GM19372 (cell line): Measurements from ENCODE around the gene ARVCF.
"Not testable (repeated sequence)": the region's sequence is repeated elsewhere in the genome, so short reads cannot be mapped to it uniquely, and the experiment has no call there.

Experiments
- ATAC-seq: cut with Tn5 transposase; IDR thresholded peaks from one replicate; pipeline ENCODE4 v1.9.1; 2021; ENCODE audit warnings: mild to moderate bottlenecking, low read depth, moderate library complexity; ENCODE audit not compliant: unreplicated experiment

Gene ARVCF

DNA sequence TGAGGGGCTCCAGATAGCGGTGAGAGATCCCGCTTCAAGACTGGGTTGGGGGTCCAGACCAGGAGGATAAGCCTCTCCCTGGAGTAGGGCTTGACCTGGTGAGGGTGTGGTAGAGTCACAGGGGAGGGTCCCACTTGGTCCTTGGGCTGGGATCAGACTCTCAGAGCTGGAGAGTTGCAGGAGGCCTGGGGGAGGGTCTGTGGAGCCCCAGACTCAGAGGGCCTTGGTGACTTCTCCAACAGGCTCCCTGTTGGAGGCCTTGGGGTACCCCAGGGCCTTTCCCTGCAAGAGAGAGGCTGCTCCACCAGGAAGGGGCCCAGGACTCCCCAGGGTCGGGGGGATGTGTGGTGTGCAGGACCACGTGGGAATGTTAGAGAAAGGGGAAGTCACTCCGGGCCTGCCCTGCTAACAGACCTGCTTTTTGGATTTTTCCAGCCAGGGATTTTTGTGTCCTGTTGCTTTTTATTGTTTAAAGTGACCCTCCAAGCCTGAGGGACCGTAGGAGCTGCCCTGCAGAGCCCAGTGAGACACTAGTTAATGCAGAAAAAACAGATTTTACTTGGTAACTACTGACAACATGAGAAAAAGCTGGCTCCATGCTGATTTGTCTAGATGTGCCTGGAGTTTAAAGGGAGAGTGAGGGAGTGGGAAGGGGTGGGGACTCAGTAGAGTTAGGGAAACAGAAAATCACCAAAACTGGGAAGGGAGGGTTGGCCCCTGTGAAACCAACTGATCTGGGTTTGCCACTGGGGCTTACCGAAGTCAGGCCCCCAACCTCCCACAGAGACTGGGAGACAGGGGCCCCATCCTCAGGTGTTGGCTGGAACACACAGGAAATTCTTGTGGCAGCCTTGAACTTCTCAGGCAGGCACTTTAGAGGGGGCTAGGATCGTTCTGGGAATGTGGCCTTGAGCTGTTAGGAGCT is 74.2 kb downstream of the ARVCF start:
- ATAC-seq: no peak

DNA sequence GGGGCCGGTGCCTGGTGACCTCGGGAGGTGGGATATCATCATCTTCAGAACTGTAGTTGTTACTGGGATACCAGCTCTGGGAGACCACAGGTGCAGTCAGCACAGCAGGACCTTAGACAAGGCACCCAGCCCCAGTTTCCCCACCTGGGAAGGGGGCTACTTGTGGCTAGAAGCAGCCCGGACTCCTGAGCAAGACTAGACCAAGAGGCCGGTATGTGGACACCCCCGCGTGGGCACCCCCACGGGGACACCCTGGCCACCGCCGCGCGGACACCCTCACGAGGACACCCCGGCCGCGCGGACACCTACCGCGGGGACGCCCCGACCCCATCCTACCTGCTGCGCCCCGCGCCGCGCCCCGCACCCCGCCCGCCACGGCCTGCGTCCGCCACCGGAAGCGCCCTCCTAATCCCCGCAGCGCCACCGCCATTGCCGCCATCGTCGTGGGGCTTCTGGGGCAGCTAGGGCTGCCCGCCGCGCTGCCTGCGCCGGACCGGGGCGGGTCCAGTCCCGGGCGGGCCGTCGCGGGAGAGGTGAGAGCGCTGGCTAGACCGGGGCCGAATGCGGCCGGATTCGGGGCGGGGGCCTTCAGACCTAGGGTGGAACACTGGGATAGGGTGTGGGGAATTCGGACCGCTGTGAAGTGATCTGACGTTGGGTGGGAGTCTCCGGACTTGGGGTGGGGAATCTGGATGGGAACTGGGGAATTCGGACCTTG is 75.1 kb downstream of the ARVCF start, which contains the start of the genes COMT and TXNRD2:
COMT (plus strand) TSS at position 408 of the 718 bp plus-strand sequence. CDS start 20,755 bp downstream, outside the sequence.
TXNRD2 (minus strand) TSS at position 454 of the 718 bp plus-strand sequence; CDS start at position 439, 15 bp downstream.
- ATAC-seq: no peak

DNA sequence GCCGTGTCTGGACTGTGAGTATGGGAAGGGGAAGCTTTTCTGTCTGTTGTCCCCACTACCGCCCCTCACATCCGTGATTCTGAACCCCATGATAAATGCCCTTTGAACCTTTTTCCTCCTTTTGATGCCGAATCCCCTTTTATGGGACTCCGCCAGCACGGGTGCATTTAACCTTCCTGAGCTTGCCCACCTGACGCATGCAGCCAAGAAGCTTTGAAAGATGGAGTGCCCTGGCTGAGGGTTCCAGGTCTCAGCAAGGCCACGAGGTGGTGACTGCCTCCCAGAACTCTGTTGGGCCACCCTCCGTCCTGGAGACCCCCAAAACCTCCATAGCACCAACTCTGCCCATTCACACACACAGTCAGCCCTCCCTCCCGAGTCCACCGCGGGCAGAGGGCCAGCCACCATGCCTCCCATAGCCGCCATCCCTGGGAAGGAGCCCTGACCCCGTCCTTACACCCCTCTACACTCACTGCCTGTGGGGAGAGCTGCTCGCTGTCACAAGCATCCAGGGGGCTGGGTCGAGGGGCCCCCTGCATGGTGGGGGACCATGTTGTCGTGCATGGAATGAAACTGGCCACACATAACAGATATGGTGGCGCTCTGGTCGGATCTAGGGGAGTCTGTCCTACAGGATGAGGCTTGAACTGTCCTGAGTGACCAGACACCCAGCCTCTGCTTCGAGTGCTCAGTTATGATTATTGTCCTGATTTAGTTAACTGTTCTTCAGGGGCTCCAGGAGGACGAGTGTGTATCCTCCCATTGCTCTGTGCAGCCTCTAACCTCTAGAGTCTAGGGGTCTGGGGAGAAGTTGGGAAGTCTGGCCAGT is 75.9 kb downstream of the ARVCF start:
- ATAC-seq: no peak

DNA sequence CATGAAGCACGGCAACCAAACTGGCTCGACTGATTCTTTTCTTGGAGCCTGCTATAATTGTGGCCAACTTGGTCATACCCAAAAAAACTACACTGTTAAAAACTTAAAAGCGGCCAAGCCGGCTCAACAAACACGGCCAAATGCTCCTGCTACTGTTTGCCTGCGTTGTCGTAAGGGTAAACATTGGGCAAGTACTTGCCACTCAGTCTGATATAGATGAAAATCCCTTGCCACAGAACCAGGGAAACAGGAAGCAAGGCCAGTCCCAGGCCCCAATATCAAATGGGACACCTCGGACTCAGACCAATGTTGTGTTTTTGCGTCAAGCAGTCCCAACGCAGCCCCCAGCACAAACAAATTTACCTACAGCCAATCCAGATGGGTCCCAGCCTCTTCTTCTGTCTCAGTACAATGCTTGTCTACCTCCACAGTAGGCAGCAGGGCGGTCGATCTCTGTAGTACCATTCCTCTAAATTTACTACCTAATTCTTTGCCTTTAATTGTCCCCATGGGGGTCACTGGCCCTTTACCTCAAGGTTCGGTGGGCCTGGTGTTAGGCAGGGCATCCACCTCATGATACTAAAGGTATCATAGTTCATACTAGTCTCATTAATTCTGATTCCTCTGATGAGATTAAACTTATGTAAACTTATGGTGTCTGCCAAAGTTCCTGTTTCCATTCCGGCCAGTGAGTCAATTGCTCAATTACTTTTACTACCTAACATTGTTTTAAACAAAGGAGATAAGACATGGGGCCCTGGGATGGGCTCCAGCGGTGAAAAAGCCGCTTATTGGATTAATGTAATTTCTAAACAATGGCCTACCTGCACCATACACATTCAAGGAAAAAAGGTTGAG is 78.8 kb downstream of the ARVCF start:
- ATAC-seq: no peak

DNA sequence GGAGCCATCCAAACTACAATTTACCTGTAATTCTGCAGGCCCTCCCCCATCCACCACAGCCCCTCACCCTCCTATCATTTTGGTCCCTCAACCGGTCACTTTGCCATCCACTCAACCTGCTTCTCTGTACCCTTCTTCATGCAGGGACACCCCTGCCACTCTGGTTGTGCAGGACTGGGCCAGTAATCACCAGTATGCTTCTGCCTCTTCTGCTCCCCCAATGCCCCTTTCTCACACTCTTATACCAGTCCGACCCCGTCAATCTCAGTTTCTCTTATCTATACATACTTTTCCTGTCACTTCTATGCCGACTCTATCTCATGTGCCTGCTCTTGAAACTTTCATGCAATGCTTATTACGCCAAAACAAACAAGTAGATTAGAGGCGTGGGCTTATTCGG is 80.1 kb downstream of the ARVCF start:
- no peak for ATAC-seq

DNA sequence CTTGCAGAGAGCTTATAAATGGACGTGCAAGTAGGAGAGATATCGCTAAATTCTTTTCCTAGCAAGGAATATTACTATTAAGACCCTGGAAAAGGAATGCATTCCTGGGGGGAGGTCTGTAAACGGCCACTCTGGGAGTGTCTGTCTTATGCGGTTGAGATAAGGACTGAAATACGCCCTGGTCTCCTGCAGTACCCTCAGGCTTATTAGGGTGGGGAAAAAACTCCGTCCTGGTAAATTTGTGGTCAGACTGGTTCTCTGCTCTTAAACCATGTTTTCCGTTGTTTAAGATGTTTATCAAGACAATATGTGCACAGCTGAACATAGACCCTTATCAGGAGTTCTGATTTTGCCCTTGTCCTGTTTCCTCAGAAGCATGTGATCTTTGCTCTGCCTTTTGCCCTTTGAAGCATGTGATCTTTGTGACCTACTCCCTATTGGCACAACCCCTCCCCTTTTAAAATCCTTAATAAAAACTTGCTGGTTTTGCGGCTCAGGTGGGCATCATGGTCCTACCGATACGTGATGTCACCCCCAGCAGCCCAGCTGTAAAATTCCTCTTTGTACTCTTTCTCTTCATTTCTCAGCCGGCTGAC is 81.4 kb downstream of the ARVCF start:
- not testable (repeated sequence) for ATAC-seq

DNA sequence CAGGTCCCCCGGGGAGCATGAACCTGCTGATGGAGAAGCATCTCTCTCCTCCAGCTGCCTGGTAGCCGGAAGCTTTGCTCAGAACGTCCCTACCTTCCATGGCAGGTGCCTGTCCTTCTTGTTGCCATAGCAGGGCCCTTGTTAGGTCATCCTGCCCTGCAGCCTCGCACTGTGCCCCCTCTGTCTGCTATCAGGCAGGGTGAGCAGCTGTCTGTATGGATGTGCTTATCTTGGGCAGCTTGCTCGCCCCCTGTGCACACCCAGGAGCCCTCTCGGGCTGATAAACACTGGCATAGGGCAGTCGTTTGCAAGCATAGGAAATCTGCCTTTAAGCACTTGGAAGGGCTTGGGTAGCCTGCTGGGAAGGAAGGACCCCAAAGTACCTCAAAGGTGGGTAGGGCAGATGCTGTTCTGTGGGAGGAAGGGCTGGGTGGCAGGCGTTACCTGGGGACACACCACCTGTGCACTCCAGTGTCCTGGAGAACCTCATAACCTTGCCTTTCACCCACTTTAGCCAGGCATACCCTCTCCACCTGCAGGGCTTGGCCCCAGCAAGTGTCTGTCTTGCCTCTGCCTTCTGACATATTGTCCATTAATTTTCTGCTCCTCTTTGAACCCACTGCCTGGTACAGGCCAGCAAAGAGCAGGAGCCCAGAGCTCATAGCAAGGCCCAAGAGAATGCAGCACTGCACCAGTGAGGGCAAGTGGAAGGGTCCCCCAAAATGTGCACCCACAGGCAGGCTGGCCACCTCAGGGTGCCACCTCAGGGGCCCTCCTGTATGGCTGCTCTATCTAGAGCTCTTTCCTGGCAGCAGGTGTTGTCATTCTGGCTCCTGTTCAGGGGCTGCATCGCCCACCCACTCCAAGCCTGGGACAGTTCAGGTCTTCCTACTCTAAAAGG is 83.0 kb downstream of the ARVCF start:
- no peak for ATAC-seq

DNA sequence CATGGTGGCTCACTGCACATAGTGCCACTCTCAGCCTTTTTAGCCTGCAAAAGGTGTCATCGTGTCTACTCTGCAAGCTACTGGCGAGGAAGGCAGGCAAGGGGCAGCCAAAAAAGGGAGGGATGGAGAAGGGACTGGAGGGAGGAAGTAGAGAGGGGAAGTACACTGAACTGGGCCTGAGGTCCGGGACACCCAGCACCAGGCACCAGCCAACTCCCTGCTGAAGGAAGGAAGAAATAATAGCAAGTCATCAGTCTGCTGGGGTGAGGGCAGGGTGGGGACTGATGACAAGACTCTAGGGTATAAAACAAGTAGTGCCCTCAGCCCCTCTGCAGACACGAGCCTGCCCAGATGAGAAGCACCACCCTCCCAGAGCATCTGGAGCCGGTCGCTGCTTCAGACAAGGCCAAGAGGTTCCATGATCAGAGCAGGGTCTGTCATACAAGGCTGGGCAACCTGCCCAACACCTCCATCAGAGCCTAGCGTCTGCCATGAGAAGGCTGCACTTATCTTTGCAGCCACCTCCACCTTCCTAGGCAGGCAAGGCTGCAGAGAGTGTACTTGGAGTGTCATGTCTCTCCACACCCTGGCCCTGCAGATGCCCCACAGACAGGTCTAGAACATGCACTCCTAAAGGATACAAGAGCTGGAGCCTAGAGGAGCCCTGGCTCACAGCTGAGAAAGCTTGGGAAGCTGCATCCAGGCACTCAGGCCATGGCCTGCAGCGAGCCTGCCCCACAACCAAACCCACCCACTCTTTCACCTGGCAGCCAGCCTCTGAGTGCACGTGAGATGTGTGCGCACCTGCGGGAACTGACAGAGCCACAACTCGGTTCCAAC is 84.0 kb downstream of the ARVCF start:
- no peak for ATAC-seq

DNA sequence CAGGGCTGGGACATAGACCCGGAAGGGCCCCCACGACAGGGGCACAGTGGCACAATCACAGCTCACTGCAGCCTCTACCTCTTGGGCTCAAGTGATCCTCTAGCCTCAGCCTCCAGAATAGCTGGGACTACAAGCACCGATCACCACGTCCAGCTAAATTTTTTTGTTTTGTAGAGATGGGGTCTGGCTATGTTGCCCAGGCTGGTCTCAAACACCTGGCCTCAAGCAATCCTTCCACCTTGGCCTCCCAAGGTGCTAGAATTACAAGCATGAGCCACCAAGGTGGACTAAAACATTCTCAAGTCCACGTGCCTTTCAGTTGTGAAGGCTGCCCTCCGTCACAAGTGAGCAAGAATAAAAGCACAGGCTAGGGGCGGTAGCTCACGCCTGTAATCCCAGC is 85.1 kb downstream of the ARVCF start:
- no peak for ATAC-seq

DNA sequence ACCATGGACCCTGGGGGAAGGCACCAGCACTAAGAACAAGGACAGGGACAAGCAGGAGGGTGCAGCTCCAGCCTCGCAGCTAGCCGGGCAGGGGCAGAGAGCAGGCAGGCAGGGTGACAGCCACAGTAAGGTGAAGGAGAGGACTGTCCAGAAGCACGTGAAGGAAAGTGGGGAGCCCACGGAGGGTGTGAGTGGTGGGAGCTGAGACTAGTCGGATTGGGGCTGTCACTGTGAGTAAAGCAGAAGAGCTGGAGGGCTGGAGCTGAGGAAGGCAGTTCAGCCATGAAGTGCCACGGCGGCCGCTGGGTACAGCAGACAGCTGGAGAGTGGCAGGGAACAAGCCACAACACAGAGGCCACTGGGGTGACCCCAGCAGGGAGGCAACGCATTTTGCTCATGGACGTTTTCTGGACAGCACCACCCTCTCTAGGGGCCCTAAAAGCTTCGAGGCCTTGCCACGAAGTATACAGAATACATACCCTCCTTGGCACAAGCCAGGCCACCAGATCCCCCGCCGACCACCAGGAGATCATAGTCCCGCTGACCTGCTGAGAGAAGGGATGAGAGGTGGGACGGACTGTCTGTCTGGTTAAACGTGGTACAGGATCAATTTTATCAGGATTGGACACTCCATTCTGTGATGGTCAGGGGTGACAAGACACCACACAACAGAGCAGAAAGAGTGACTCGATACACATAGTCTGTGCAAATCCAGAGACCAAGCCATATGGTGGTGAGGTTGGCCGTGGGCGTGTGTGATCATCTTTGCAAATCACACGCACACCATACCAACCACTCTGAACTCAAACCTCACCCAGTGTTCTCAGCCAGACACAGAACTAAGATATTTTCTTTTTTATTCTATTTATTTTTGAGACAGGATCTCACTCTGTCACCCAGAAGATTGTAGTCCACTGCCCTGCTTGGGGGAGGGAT is 85.8 kb downstream of the ARVCF start:
- no peak for ATAC-seq

DNA sequence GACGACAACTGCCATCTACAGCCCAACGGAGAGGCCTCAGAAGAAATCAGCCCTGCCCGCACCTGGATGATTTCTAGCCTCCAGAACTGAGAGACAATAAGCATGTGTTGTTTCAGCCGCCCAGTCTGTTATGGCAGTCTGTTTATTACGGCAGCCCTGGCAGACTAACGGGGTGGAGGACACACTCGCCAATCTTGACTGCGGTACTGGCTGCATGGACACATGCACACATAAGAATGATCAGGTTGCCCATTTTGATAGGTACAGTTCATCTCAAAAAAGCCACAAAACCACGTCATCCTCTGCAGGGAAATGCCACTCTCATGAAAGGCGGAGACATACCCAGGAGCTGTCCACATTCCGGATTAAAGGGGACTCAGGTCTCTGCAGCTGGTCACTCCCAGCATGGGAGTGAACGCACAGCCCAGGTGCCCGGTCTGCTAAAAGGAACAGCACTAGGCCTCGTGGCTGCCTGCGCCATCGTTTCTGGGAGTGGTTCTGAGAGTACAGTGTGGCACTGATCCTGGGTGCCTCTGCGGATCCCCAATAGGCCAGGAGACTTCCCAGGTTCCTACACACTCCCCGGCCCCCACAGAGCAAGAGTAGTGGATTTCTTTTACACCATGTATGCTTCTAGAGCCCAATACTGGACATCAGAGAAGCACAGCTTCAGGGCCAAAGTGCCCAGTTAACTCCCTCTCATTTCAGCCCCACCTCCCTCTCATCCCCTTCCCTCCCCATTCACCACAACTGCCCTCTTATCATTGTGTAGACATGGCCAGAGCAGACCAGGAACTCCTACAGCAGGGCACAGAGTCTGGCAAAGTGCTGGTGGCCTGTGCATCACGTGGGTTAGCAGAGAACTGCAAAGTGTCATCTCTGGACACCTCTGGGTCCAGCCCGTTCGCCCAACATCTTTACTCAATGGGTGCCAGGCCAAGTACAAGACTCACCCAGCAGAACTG is 86.8 kb downstream of the ARVCF start:
- ATAC-seq: no peak

DNA sequence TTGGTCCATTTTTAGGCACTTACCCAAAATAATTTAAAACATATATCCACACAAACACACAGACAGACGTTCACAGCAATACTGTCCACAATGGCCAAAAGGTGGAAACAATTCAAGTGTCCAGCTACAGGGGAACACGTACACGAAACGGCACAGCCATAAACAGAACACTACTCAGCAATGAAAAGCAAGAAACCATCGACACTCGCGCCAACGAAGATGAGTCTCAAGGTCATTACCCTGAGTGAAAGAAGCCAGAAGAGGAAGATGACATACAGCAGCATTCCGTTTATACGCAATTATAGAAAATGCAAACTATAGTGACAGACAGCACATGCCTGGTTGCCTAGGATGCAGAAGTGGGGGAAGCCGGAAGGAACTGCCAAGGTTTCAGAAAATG is 88.4 kb downstream of the ARVCF start:
- ATAC-seq: no peak

DNA sequence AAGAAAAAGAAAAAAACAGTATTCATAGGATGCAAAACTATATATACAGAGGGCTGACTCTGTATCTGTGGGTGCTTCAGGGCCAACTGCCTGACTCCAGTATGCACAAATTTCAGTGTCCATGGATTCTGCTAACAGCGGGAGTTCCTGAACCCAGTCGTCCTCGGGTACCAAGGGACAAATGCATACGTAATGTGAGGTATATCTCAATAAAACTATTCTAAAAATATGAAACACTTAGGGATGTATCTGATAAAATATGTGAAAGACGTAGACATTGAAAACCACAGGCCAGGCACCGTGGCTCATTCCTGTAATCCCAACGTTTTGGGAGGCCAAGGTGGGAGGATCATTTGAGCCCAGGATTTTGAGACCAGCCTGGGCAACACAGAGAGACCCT is 88.9 kb downstream of the ARVCF start:
- no peak for ATAC-seq

DNA sequence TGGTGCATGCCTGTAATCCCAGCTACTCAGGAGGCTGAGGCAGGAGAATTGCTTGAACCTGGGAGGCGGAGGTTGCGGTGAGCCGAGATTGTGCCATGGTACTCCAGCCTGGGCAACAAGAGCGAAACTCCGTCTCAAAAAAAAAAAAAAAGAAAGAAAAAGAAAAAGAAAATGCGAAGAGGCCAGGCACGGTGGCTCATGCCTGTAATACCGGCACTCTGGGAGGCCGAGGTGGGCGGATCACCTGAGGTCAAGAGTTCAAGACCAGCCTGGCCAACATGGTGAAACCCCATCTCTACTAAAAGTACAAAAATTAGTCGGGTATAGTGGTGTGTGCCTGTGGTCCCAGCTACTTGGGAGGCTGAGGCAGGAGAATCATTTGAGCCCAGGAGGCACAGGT is 90.6 kb downstream of the ARVCF start:
- not testable (repeated sequence) for ATAC-seq

DNA sequence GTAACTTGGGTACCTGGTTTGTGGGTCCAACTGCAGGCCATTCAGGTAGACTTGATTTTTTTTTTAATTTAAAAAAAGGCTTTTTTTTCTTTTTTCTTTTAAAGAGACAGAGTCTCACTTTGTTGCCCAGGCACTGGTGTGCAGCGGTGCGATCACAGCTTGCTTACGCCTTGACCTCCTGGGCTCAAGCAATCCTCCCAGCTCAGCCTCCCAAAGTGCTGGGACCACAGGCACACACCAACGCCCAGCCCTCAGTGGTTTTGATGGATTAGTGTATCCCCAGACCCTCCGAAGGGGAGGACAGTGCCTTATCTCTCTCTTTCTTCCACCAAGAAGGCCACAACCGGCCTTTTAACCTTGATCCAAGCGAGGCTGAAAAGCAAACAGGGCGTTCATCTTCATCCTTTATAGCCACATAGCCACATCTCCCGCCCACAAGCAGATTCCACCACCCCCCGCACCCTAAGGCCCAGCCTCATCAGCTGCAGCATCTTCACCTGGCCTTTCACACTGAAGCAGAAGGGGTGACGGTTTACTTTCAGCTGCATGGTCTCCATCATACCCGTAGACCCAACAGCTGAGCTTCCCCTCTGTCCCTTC is 92.6 kb downstream of the ARVCF start:
- ATAC-seq: no peak
